GM18498 (cell line): ENCODE measurements around the gene RNF114.
"Not testable (repeated sequence)": the region's sequence is repeated elsewhere in the genome, so short reads cannot be mapped to it uniquely, and the experiment has no call there.

Experiments
- ATAC-seq: cut with Tn5 transposase; IDR thresholded peaks from one replicate; pipeline ENCODE4 v1.9.1; 2021; ENCODE audit warnings: mild to moderate bottlenecking, moderate library complexity; ENCODE audit not compliant: unreplicated experiment

RNF114 gene

GRCh38 chr20:49925901-49926454, 10.2 kb upstream of the RNF114 start:
- ATAC-seq = no peak

DNA sequence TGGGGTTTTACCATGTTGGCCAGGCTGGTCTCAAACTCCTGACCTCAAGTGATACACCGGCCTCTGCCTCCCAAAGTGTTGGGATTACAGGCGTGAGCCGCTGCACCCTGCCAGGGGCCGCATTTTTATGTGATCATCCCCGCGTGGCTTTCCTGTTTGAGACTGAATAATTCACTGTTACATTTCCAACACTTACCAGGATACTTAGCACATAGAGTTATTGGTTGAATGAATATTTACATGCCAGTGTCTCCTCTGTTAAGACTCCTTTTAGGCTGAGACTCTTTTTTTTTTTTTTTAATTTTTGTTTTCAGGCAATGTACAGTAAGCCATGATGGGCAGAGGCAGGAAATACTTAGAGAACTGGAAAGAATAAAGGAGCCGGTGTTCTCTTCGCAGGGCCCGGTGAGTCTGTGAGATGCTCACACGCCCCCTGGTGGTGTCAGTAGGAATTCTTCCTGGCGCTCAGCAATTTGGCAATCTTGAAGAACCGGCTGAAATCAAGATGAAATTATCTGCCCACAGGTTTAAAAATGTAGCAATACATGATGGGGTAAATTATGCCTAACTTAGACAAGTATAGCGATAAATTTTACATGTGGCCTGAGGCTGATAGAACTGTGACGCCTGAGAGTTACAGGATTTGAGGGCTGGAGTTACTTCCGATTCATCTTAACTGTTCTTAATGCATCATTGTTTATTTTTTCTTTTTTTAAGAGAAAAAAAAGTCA, 7.6 kb upstream of the RNF114 start:
- no peak for ATAC-seq

- no peak for ATAC-seq
These were observed 7.1 kb upstream of the RNF114 start for GRCh38 chr20:49929142-49929494.

GRCh38 chr20:49935746-49936152, 448 bp upstream of the RNF114 start:
- peak; percentile 8 for ATAC-seq

DNA sequence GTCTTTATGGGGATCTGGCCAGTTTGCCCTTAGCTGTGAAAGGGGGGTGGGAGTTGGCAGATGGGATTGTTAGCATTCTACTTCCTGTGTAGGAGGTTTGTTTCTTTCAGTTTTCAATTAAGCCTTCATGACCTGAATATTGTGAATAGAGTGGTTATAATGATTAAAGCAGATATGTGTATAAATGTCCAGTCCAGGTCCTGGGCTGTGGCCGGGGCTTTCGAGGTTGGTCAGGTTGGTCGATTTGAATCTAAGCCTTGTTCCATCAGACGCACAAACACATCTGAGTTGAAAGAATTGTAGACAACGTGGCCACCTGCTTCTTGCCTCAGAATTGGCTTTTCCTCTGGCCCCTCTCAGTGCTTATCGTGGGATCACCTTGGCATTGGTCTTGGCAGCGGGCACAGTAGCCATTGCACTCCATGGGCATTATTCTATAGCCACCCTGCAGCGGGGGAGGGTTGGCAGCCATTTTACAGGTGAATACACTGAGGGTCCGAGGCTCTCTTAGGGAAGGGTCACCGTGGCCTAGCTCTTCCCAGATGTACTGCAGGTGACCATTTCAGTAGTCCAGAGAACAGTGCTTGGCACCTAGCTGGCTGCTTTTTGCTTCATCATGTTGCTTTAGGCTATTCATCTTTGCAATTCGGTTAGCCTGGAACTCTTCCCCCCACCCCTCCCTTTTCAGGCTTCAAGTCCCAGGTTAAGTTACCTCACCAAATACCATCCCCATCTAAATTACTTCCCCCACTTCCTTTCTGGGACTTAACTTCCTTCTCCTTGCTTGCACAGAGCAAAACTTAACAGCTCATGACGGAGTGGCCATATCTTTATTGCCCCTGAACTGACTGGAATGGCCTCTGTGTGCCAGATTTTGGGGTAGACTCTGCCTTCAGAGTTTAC, 1.1 kb downstream of the RNF114 start:
- peak; percentile 7 for ATAC-seq

DNA sequence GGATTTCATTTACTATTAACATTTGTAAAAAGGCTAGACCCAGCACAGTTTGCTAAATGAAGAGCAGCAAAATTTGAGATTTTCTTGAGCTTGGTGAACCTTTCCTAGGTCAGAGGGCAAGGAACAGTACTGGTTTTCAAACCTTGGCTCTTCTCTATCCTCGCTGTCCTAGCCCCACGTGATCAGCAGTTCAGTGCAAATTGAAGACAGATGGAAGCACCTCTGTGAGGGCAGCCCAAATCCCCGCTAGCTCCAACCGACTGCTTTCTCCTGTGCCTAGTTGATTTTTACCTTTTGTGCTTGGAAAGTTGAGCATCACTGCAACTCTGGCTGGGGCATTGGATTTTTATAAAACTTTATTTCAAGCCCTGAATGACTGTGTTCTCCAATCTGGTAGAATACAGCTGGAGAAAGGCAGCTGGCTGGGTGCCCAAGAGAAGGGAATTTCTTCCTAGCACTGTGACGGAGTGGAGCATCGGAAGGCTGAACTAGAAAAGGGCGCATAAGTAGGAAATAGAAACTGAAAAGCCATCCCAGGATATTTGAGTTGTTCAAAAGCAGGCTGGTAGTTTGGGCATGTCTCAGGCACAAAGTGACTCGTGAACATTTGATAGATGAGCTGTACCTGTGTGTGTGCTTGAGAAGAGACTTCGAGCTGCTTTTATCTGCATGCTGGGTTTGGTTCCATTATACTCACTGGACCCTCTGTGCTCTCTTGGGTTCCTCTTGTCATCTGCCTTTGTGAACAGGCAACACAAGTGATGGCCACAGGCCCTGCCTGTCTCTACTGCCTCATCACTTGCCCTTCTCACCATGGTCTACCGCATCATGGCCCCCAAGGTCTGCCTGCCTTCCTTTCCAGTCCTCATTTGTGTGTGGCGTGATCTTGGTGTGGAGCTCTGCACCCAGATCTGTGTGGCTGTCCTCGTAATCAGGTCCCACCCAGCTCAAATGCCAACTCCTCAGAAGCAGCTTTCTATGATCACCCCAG, 2.3 kb downstream of the RNF114 start:
- ATAC-seq = no peak

DNA sequence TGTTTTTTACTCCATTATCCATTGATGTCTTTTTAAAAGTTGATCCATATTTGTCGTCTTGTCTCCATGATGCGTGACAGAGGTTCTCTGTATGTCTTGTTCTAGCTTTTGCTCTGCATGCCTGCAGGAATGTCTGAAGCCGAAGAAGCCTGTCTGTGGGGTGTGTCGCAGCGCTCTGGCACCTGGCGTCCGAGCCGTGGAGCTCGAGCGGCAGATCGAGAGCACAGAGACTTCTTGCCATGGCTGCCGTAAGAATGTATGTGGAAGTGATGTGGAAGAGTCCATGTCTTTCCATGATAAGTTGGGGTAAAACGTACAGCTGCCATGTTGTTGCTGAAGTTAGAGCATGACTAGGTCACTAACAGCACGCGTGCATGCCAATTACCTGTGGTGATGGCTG, 5.3 kb downstream of the RNF114 start:
- ATAC-seq = no peak

DNA sequence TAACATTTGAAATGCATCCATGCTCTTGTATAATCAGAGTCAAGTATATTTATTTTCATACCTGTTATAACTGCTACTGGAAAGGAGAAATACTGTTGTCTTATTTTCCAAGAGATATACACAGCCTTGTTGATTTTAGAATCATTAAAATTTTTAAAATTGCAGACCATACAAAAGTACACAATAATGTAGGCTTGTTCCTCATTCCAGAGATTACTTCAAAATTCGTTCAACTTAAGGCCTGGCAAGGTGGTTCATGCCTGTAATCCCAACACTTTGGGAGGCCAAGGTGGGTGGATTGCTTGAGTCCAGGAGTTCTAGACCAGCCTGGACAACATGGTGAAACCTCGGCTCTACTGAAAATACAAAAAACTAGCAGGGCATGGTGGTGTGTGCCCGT, 6.1 kb downstream of the RNF114 start:
- ATAC-seq = no peak

DNA sequence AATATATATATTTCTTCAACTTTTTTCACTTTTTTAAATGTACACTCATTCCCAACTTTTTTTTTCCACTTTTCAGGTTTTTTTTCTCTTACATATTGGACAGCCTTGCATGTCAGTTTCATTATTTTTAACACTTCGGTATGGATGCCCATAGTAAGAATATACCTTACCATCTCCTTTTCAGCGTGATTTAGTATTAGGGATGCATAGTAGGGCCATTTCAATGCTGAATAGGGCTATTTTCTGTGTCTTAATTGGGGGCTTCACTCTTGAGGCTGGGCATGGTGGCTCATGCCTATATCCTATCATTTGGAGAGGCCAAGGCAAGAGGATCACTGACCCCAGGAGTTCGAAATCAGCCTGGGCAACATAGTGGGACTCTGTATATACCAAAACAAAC, 6.7 kb downstream of the RNF114 start:
- no peak for ATAC-seq

DNA sequence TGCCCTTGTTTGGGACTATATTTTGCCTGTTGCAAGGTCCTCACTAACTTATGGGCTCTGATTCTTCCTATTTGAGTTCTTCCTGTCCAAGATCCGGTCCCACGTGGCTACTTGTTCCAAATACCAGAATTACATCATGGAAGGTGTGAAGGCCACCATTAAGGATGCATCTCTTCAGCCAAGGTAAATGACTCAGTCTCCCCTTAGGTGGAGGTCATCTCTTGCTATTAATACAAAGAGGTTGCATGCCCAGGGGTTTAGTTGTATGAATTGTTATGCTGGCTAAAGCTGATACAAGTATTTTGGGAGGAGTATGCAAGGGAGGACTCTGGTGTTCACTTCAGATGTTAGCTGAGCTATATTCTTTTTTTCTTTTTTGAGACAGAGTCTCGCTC, 9.1 kb downstream of the RNF114 start:
- ATAC-seq = no peak

GRCh38 chr20:49945701-49946477, 9.7 kb downstream of the RNF114 start:
- no peak for ATAC-seq

- ATAC-seq = no peak
These were observed 12.0 kb downstream of the RNF114 start for GRCh38 chr20:49948178-49948577.

- ATAC-seq = no peak
These were observed 12.8 kb downstream of the RNF114 start for GRCh38 chr20:49948809-49949507.

DNA sequence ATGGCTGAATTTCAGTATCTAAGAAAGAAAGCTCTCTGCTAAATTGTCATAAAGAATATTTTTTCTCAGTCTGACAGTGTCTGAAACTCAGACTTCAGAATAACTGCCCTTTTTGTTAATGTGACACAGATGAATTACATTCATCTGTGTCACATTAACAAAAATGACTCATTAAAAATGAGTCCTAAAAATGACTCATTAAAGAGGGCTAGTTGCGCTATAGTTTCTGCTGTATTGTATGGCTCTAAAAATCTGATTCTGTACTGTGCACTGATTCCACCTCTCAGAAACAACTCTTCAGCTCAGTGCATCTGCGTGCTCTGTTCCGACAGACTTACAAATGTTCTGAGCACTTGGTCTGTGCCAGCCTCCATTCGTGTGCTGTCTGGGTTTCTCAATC, 15.0 kb downstream of the RNF114 start:
- ATAC-seq = no peak

DNA sequence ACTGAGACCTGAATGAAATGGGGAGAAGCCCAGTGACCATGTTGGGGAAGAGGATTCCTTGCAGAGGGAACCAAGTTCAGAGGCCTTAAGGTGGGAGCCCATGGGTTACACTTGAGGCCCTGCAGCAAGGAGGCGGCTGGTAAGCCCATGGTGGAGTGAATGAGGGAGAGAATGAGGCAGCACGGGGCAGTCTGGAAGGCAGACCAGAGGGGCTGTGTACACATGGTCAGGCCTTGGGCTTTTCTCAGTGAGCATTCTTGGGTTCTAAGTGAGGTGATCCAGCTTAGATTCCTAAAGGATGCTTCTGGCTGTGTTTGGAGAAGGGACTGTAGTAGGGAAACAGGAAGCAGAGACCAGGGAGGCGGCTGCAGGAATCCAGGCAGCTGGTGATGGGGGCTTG, 19.0 kb downstream of the RNF114 start:
- ATAC-seq = no peak

DNA sequence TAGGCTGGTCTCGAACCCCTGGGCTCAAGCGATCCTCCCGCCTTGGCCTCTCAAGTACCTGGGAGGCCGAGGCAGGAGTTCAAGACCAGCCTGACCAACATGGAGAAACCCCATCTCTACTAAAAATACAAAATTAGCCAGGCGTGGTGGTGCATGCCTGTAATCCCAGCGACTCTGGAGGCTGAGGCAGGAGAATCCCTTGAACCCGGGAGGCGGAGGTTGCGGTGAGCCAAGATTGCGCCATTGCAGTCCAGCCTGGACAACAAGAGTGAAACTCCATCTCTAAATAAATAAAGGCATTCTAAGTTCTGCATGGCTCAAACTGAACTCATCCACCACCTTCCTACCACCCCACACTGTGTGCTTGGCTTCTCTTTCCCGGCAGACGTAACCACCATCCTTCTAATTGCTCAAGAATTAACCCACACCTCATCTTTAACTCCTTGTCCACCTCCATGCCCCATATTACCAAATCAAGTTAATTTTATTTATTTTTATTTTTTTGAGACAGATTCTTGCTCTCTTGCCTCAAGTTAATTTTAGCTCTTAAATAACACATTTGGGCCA, 19.7 kb downstream of the RNF114 start:
- ATAC-seq = not testable (repeated sequence)

DNA sequence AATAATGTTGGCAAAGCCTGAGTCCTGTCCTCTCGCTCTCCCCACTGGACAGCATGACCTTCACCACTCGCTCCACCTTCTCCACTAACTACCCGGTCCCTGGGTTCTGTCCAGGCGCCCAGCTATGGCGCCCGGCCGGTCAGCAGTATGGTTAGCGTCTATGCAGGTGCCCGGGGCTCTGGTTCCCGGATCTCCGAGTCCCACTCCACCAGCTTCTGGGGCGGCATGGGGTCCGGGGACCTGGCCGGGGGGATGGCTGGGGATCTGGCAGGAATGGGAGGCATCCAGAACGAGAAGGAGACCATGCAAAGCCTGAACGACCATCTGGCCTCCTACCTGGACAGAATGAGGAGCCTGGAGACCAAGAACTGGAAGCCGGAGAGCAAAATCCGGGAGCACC, 20.5 kb downstream of the RNF114 start:
- ATAC-seq = no peak

GRCh38 chr20:49957089-49957938, 21.1 kb downstream of the RNF114 start:
- ATAC-seq = not testable (repeated sequence)
